T-helper 1 cell treated with Interleukin-12 subunit alpha and Interleukin-12 subunit beta and Interleukin-4 antibody, amounts not matched to agents 30 μg/mL and 1 μg/mL, for 36 hours (primary cell): ENCODE results near the gene FYN.

Experiments used
- H3K27ac Mint-ChIP-seq: one replicate; pipeline ENCODE4 v1.8.0; 2021; ENCODE audit warnings: mild to moderate bottlenecking, mixed read lengths
- H3K27me3 Mint-ChIP-seq: one replicate; pipeline ENCODE4 v1.8.0; 2021; ENCODE audit warnings: low read depth, mixed read lengths
- H3K36me3 Mint-ChIP-seq: one replicate; pipeline ENCODE4 v1.8.0; 2021; ENCODE audit warnings: low read depth, mixed read lengths
- H3K4me1 Mint-ChIP-seq: one replicate; pipeline ENCODE4 v1.8.0; 2021; ENCODE audit warnings: low read depth, mixed read lengths
- H3K4me3 Mint-ChIP-seq: one replicate; pipeline ENCODE4 v1.8.0; 2021; ENCODE audit warnings: mild to moderate bottlenecking, moderate library complexity, mixed read lengths
- H3K9me3 Mint-ChIP-seq: one replicate; pipeline ENCODE4 v1.8.0; 2021; ENCODE audit warnings: mixed read lengths

FYN gene

DNA sequence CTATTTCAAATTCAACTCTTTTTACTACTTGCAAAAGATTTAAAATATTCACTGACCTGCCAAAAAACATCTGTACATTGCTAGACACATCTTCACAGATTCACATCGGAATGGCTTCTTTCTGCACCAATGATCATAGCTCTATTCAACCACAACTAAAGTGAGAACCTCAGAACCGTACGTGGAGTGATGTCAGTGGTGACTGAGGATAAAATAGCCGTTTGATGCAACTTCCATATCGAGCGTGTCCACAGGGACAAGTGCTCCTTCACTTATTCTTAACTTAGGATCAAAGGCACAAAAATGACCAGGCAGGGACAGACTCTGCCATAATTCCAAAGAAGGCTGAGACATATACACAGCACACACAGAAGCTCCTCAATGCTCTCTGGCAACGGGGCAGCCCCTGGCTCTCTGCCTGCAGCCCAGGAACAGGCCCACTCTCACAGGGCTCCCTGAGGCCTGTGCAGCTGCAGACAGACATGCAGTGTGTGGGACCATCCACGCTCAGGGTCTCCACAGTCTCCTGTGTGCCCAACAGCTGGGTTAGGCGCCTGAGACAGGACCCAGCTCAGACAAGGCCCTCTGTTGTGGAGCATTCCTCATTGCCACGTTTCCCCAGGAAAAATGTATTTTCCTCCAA, 22.8 kb downstream of the FYN start:
- Mint-ChIP-seq H3K36me3 (peaks cover 23% of the 10 kb centered on the region), H3K27ac (peak overlapping the region; percentile 60), H3K9me3 (no peaks in the 10 kb centered on the region), H3K4me3 (no peak overlapping the region), H3K27me3 (no peaks in the 10 kb centered on the region), H3K4me1 (peaks cover 70% of the 10 kb centered on the region)

- H3K4me1 Mint-ChIP-seq = peaks cover 79% of the 10 kb centered on the region
- no peaks in the 10 kb centered on the region for H3K27me3 Mint-ChIP-seq
- H3K36me3 Mint-ChIP-seq = peaks cover 23% of the 10 kb centered on the region
- H3K9me3 Mint-ChIP-seq = no peaks in the 10 kb centered on the region
- H3K4me3 Mint-ChIP-seq = peak overlapping the region; percentile 22
- H3K27ac Mint-ChIP-seq = no peak overlapping the region
These were observed 24.0 kb downstream of the FYN start for GRCh38 chr6:111849298-111849697.

- H3K27ac Mint-ChIP-seq = no peak overlapping the region
- no peak overlapping the region for H3K4me3 Mint-ChIP-seq
- H3K4me1 Mint-ChIP-seq = peaks cover 77% of the 10 kb centered on the region
- H3K27me3 Mint-ChIP-seq = no peaks in the 10 kb centered on the region
- H3K9me3 Mint-ChIP-seq = no peaks in the 10 kb centered on the region
- peaks cover 21% of the 10 kb centered on the region for H3K36me3 Mint-ChIP-seq
These were observed 24.9 kb downstream of the FYN start for GRCh38 chr6:111848262-111848812.

DNA sequence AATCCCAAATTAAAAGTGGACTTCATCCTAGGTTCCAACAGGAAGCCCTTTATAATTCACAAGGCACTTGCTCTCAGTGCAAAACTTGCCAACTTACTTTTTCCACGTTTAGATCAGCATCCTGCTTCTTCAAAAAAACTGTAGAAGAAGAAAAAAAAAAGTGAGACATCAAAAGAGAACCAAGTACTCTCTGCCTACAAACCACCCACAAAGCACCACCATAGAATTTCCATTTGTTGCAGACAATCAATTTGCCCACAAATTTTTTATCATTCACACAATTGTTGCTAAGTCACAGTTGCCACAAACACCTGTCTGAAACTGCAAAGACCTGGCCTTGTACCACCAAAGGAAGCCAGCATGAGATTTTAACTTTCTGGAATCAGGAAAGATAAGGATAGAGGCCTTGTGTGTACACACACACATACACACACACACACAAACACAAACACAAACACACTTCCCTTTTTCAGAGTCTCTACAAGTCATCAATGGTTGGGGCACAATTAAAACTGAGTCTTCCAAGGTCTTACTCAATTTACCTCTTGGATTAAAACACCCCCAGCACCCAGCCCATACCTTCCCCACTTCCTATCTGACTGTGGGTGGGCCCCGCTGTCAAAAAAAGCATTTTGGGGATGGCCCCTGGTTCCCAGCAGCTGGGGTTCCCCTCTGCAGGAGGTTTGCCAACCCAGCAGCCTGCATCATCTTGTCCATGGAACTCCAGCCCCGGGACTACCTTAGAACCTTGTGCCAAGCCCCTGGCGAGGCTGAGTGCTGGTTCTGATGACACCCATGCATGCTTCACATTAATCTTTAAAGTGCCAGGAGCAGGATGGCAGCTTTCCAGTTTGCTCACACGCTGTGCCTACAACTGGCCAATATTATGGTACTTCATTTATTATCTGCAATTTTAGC, 26.5 kb downstream of the FYN start:
- Mint-ChIP-seq H3K9me3 (no peaks in the 10 kb centered on the region), H3K27ac (peak overlapping the region; percentile 85), H3K36me3 (peaks cover 13% of the 10 kb centered on the region)

GRCh38 chr6:111846066-111846465, 27.2 kb downstream of the FYN start:
- Mint-ChIP-seq H3K36me3 (peaks cover 14% of the 10 kb centered on the region), H3K4me3 (peak overlapping the region; percentile 56), H3K27me3 (no peaks in the 10 kb centered on the region), H3K9me3 (no peaks in the 10 kb centered on the region), H3K27ac (peak overlapping the region; percentile 85), H3K4me1 (peaks cover 60% of the 10 kb centered on the region)

More for the DNA sequence above, 26.5 kb downstream of the FYN start:
- H3K4me1 Mint-ChIP-seq = peaks cover 65% of the 10 kb centered on the region
- H3K27me3 Mint-ChIP-seq = no peaks in the 10 kb centered on the region
- H3K4me3 Mint-ChIP-seq = peak overlapping the region; percentile 56

DNA sequence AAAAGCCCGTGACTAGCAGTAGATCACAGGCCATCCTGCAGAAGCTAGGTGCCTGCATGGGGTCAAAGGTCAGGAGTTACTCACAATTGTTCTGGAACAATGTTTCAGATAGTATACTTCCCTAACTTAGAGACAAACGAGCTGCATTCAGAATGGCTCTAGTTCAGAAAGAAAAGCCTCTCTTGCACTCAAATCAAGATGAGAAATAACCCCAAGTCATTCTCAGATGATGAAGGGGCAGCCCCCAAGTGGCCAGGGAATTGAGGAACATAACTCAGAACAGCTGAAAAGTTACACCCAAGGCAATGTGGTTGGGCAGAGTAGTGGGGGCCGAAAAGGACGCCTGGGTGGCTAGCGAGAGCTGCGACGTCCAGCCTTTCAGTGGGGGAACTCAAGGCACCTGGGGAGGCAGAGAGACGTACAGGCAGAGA, 27.8 kb downstream of the FYN start:
- peak overlapping the region; percentile 55 for H3K27ac Mint-ChIP-seq
- H3K27me3 Mint-ChIP-seq = no peaks in the 10 kb centered on the region
- no peak overlapping the region for H3K4me3 Mint-ChIP-seq
- H3K36me3 Mint-ChIP-seq = peaks cover 14% of the 10 kb centered on the region
- peaks cover 54% of the 10 kb centered on the region for H3K4me1 Mint-ChIP-seq
- H3K9me3 Mint-ChIP-seq = no peaks in the 10 kb centered on the region

GRCh38 chr6:111844921-111845320, 28.3 kb downstream of the FYN start:
- Mint-ChIP-seq H3K27me3 (no peaks in the 10 kb centered on the region), H3K4me3 (peak overlapping the region; percentile 33), H3K4me1 (peaks cover 54% of the 10 kb centered on the region), H3K27ac (peak overlapping the region; percentile 84), H3K9me3 (no peaks in the 10 kb centered on the region), H3K36me3 (peaks cover 16% of the 10 kb centered on the region)

DNA sequence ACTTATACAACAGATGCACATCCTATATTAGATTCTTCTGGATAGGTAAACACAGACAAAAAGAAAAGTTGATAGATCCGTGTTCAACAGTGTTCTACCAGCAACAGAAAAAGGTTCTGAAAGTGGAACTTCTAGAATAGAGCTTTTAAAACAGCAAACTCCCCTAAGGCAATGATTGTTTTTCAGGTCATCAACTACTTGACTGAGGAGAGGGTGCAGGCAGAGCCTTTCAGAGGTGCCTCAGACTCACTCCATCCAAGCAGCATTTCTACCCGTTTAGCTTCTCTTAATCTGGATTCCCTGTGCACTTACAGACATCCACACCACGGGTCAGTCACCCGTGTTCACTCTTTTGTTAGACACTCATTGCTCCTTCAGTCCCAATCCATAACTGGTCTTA, 28.9 kb downstream of the FYN start:
- Mint-ChIP-seq H3K27ac (peak overlapping the region; percentile 84), H3K27me3 (no peaks in the 10 kb centered on the region), H3K4me1 (peaks cover 54% of the 10 kb centered on the region), H3K4me3 (peak overlapping the region; percentile 33), H3K36me3 (peaks cover 14% of the 10 kb centered on the region), H3K9me3 (no peaks in the 10 kb centered on the region)

DNA sequence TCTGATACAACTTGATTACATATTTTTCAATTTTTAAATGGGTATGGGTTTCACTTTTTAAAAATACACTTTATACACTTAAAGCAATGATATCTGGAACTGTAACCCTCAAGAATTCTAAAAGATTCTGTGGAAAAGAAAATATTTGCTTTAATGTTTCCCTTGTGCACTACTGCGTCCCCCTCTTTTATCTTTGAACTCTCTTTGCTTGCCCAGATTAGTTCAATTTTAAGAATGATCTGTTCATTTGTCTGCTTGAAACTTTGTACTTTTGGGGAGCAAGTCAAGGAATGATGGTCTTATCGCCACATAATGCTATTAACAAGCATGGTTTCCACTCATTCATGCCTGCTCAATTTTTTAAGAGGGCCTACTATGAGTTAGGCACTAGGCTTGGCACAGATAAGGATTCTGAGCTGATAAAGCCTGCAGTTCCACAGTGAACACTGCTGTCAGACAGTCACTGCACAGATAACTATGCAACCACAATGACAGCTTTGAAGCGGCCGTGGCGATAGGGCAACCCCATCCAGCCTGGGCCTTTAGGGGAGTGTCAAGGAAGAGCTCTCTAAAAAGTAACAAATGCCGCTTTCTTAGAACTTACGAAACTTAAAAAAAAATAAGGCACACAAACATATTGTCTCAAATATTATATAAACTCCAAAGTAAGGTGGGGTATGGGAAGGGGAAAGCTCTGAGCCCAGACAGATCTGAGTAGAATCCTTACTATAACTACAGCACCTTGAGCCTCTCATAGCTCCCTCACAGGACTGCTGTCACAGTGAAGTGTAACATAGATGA, 29.7 kb downstream of the FYN start:
- Mint-ChIP-seq H3K9me3 (no peaks in the 10 kb centered on the region), H3K4me3 (no peak overlapping the region), H3K27ac (no peak overlapping the region), H3K4me1 (peaks cover 59% of the 10 kb centered on the region), H3K36me3 (peaks cover 15% of the 10 kb centered on the region), H3K27me3 (no peaks in the 10 kb centered on the region)

DNA sequence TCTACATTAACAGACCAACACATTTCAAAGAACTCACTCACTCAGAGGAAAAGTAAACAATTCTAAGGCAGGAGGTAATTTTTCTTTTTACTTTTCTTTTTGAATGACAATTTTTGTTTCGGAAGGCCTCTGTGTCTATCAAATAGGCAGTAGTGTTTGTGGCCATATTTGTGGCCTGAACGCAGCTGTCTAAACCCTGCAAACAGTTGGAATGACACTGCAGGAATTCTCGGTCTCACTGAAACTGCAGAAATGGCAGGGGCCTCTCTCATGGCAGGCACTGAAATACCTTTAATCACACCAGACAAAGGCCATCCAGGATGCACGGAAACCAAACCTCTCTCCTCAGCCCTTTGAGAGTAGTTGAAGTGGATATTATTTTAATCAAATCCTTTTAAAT, 30.4 kb downstream of the FYN start:
- Mint-ChIP-seq H3K27ac (no peak overlapping the region), H3K27me3 (no peaks in the 10 kb centered on the region), H3K4me1 (peaks cover 59% of the 10 kb centered on the region), H3K4me3 (no peak overlapping the region), H3K9me3 (no peaks in the 10 kb centered on the region), H3K36me3 (peaks cover 17% of the 10 kb centered on the region)

DNA sequence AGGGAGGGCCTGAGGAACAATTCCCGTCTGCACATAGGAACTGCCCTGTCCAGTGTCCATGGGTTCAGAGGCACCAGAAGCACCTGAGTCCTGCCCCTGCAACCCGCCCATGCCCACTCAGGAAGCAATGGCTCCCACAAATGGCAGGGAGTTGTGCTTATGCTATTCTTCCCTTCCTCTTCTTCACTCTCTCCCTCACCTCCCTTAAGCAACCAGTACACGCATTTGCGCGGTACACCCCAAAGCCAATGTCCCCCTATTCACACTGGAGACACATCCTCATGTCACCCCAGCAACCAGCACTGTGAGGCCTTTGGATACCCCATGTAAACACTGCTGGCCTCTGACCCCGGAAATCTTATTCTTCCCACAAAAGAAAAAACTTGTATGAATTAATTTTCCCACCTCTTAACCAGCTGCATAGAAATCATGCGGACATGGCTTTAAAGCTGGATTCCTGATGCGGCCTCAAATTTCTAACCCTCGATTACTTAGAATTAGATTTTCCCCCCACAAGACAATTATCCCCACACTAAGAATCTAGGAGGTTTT, 30.9 kb downstream of the FYN start:
- no peaks in the 10 kb centered on the region for H3K9me3 Mint-ChIP-seq
- H3K27ac Mint-ChIP-seq = no peak overlapping the region
- H3K4me1 Mint-ChIP-seq = peaks cover 59% of the 10 kb centered on the region
- peaks cover 22% of the 10 kb centered on the region for H3K36me3 Mint-ChIP-seq
- no peak overlapping the region for H3K4me3 Mint-ChIP-seq
- no peaks in the 10 kb centered on the region for H3K27me3 Mint-ChIP-seq

DNA sequence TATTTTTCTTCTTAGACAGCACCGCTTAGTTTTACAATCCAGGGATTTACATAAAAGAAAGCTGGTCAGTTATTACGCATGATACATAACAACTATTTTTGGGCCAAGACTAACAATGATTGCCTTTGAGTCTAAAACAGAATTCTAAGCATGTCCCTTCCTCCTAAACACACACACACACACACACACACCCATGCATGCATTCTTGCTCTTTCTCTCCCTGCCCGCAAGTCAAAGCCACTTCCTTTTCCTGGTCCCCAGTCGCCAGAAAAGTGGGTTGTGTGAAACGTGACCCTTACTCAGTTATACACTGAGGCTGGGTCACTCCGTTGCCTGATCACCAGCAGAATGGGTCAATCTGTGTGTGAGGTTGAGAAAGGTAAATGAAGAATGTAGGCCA, 31.4 kb downstream of the FYN start:
- peaks cover 24% of the 10 kb centered on the region for H3K36me3 Mint-ChIP-seq
- no peak overlapping the region for H3K27ac Mint-ChIP-seq
- peaks cover 58% of the 10 kb centered on the region for H3K4me1 Mint-ChIP-seq
- no peaks in the 10 kb centered on the region for H3K9me3 Mint-ChIP-seq
- H3K4me3 Mint-ChIP-seq = no peak overlapping the region
- no peaks in the 10 kb centered on the region for H3K27me3 Mint-ChIP-seq

- H3K4me3 Mint-ChIP-seq = no peak overlapping the region
- no peak overlapping the region for H3K27ac Mint-ChIP-seq
- H3K9me3 Mint-ChIP-seq = no peaks in the 10 kb centered on the region
- H3K4me1 Mint-ChIP-seq = peaks cover 51% of the 10 kb centered on the region
- H3K27me3 Mint-ChIP-seq = no peaks in the 10 kb centered on the region
- H3K36me3 Mint-ChIP-seq = peaks cover 21% of the 10 kb centered on the region
These were observed 32.4 kb downstream of the FYN start for GRCh38 chr6:111840803-111841202.
